ENCODE measurements around the gene TMEM181.
A peak's percentile ranks its signal among the peaks of the same experiment; 100 is the strongest.
"Not testable (repeated sequence)": the region's sequence is repeated elsewhere in the genome, so short reads cannot be mapped to it uniquely, and the experiment has no call there.

The TMEM181 gene

DNA sequence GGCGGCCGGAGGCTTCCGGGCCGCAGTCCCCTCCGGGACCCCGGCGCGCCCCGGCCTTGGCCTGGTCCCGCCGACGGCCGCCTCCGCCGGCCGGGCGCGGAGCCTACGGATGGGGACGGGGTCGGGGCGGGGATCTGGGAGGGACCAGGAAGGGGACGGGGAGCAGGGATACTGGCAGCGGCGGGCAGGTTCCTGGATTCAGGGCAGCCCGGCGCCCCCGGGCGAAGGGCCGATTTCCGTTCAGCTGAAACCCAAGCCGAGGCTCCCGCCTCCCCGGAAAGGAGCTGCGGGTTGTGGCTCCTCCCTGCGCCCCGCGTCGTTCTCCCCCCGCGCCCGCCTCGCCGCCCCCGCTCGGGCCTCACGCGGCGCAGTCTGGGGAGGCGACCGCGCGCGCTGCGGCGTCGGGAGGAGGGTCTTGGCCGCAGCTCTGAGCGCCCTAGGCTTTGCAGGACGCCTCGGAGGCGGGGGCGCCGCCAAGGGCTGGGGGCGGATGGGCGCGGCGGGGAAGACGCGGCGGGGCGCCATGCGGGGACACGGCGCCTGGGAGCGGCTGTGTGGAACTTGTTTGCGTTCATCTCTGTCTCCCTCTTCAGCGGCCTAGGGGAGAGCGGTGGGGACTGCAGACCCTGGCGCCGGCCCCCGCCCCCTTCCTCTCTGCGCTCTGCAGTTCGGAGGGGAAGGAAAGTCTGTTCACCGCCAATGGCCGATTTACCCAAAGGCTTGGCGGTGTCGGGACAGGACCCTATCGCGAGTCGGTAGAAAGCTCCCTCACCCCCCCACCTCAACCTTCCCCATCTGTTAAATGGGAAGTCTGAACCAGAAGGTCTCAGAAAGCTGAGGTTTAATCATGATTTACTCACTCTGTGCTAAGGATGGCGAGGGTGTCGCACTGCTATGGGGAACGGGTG lies 22.7 kb upstream of the TMEM181 start:
- DNase-seq: peak in 19 of 56 donors; percentile 26 to 72 (median 42)

DNA sequence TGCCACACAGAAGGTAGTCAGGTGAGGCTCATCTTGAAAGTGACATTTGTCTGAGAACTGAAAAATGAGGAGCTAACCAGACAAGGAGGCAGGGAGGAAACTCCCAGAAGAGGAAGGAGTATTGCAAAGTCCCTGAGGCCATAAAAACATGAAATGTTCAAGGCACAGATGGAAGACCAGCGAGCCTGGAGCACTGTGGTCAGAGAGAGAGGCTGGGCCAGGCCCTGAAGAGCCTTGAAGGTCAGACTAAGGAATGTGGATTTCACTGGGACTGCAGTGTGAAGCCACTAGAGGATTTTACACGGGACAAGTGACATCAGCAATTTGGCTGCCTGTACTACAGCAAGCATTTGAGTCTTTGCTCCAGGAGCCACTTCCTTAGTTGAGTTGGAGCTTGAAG lies 21.1 kb upstream of the TMEM181 start:
- no peak for DNase-seq

GRCh38 chr6:158539413-158539812 lies 20.5 kb upstream of the TMEM181 start:
- DNase-seq: no peak

DNA sequence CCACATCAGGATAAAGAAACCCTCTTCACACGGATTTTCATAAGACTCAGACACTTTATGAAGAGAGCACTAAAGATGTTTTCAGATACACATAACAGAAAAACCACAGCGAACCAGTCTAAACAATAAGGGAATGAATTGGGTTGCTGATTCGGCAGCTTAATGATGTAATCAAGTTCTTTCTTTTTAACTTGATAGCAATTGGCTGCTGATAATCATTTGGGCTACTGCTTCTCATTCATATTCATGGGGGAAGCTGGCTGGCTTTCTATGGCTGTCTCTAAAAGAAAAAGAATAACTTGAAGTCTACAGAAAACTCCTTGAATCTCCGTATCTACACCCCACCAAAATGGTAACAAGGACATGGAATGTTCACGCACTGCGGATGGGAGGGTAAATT lies 20.0 kb upstream of the TMEM181 start:
- DNase-seq: no peak

DNA sequence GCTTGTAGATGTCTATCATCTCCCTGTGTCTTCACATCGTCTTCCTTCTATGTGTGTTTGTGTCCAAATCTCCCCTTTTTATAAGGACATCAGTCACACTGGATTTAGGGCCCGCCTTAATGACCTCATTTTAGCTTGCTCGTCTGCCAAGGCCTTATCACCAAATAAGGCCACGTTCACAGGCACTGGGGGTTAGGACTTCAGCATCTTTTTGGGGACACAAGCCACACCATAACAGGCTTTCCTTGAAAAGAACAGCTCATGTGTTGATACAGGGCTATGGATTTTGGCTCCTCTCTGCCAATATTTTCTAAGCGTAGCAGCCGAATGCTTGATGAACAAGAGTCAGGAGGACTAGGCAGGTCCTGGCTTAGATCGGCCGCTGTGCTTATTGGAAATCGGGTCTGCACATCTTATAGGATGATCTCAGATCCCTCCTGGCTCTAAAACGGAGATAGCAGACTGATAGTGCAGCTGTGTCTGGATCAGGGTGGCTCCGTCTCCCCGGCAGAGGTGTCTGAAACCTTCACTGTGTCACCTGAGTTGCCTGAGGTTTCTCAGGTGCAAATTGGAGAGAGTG lies 16.2 kb upstream of the TMEM181 start:
- DNase-seq: no peak

GRCh38 chr6:158544428-158544827 lies 15.5 kb upstream of the TMEM181 start:
- no peak for DNase-seq

- peak in 6 of 56 donors; percentile 5 to 35 (median 16) for DNase-seq
These were observed 14.6 kb upstream of the TMEM181 start for GRCh38 chr6:158545043-158545966.

- DNase-seq: no peak
These were observed 11.3 kb upstream of the TMEM181 start for GRCh38 chr6:158548418-158549161.

DNA sequence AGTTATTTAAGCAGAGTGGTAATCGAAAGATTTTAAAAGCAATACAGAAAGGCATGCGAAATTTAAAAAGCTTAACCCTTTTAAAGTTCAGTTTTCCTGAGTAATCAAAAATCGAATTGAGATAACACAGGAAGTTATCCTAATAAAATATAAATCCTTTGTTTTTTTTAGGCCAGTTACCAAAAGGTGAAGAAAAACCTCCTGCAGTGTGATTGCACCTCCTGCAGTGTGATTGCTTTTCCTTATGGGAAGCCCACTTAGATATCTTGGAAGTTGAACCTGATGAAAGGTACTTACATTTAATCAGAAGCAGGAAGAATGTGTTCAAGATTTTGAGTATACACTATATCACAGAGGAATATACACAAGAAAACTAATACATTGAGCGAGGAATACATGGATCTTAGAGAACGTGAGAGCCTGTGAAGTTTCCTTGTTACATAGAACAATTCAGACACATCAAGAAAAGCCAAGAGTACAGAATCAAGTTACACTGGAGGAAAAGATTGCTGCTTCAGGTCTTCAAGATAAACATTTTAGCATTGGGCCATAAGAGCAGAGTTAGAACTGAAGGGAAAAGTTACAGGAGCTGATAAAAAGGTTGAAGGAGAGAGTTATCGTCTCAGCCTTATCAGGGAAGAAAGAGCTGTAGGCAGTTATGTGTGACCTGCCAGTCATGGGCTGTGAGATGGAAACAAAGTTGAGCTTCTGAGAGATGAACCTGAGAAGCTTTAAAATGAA lies 7.7 kb upstream of the TMEM181 start:
- no peak for DNase-seq

GRCh38 chr6:158552796-158553138 lies 7.1 kb upstream of the TMEM181 start:
- no peak for DNase-seq

- DNase-seq: no peak
These were observed 5.1 kb upstream of the TMEM181 start for GRCh38 chr6:158554611-158555361.

DNA sequence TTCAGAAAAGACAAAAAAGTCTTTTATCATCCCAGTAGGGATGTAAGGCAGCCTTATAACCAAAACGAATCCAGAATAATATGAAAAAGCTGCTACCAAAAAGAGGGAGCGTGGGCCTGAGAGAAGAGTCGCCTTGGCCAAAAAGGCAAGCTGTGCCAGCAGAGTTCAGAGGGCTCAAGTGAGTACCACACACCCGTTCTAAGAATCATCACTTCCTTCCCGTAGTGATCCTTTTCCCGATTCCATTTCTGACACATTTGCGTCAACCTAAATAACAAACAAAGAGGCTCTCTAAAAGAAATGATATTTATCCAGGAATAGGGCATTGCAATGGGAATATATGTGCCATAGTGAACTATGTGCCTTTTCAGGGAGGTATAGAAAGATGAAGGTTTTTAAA lies 3.8 kb upstream of the TMEM181 start:
- no peak for DNase-seq

GRCh38 chr6:158557110-158557509 lies 2.8 kb upstream of the TMEM181 start:
- DNase-seq: not testable (repeated sequence)

GRCh38 chr6:158557927-158558326 lies 2.0 kb upstream of the TMEM181 start:
- no peak for DNase-seq

DNA sequence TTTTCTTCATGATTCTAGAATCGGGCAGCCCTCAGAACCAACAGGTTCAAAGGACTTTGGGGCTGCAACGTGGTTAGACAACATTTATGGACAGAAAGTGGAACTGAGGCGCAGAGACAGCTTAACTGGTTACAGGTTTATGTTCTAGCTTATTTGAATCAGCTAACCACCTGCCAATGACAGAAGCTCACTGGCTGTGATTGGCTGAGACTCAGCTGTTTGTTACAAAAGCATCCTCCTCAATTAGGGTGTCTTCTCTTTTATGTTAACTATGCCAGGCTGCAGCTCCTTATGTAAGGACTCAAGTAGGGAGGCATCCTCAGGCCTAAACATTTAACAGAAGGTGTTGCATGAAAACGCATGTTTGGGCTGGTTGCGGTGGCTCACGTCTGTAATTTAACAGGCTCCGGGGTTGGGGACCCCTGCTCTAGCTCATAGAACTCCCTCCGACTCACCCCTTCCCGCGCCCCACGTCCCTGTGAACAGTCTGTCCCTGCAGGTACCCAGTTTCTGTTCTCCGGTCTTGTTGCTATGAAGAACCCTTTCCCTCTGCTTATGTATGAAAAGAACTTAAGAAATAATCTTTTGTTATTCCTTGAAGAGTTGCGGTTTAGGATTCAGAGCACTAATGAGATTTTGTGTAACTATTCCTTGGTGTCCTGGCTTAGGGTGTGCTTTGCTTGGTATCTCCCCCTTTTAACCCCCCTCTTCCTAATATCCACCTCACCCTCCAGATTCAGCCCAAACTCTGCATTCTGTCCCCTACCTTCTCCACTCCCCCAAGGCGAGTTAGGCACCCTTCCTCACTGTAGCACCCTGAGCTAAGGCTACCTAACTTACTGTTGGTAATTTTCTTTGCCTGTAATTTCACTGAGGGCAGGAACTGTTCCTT lies 1.2 kb upstream of the TMEM181 start:
- DNase-seq: peak in 4 of 56 donors; percentile 8 to 48 (median 22)

DNA sequence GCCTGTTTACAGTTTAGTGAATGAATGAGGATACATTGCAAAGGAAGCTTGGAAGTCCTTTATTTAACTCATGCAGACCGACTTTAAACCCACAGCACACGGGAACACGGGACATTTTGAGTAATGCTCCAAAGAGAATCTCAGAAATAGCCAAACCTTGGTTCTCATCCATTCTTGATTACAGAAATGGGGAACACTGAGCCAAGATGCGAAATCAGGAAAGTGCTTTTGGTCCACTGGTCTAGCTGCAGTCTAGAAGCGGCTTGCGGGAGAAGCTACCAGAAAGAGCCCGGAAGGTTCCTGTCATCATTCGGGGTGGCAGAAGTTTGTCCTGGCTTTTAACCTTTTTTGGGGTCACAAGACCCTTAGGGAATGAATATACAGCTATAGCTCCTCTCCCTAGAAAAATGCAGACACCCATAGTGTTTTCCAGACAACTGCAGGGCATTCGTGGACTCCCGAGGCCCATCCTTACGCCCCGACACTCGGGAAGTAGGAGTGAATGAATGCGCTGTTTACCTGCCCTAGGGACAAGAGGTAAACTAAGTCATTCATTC lies 475 bp upstream of the TMEM181 start:
- DNase-seq: no peak

DNA sequence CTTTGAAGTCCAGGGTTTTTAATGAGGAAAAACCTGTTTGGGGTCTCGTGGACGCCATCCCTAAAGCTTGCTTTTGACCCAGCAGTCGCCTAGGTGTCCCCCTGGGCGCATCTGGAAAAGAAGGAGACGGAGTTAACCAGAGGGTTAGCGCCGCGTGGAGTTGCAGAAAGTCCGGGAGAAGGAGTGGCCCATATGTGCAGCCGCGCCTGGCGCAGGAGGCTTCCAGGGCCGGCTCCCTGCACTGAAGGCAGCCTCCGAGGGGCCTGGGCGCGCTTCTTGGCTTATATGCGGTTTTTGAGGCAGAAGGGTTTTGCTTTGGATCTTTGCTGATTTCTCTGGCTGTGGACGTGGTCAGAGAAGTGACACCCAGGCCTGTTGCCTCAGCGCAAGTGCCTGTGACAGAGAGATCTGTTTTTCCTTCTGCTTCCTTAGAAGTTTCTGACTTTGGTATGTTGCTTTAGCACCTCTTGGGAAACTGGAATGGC lies 987 bp downstream of the TMEM181 start:
- peak in 1 of 56 donors; percentile 14 for DNase-seq

DNA sequence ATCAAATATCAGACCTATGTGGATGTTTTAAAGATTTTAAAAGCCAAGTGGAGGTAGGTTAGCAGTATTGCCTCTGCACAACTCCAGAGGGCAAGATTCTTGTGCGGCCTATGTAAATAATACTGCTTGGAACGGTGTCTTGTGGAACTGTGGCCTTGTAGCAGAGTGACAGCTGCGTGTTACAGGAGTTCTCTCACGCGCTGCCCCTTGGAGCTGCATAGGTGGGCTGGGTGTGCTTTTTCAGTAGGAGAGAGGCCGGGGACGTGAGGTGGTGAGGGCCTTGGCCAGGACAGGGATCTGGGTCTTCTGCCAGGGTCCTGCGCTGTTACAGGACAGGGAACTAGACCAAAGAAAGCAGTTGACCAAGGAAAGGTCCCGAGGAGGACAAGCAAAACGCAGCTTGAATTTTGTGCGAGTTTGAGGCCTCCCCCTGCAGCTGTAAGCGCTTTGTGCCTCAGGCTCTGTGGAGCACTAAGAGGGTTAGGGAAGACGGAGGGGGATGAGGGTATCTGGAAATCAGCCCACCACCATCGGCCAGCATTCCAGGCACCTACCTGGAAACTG lies 1.5 kb downstream of the TMEM181 start:
- DNase-seq: no peak
